GM12873 (cell line): Measurements from ENCODE around the gene IFI27L2.

Experiments used
- CTCF ChIP-seq: IDR thresholded peaks from 2 replicates; pipeline ENCODE4 v1.5.1; 2012; ENCODE audit warnings: low read depth, mild to moderate bottlenecking, moderate library complexity, low read length, control low read depth; ENCODE audit not compliant: insufficient read depth; ENCODE audit errors: missing control alignments

The IFI27L2 gene

GRCh38 chr14:94113908-94114588, 15.4 kb downstream of the IFI27L2 start:
- no peak for TF ChIP-seq CTCF

GRCh38 chr14:94113490-94113889, 15.9 kb downstream of the IFI27L2 start:
- no peak for TF ChIP-seq CTCF

GRCh38 chr14:94113073-94113472, 16.3 kb downstream of the IFI27L2 start:
- TF ChIP-seq CTCF: no peak

GRCh38 chr14:94112513-94113063, 16.8 kb downstream of the IFI27L2 start:
- TF ChIP-seq CTCF: no peak

- no peak for TF ChIP-seq CTCF
These were observed 17.9 kb downstream of the IFI27L2 start for GRCh38 chr14:94111276-94112095.

- no peak for TF ChIP-seq CTCF
These were observed 18.7 kb downstream of the IFI27L2 start, which contains the start of gene IFI27 for GRCh38 chr14:94110552-94111181. Gene IFI27, plus strand, starts transcription at chr14:94110736.

- TF ChIP-seq CTCF: no peak
These were observed 19.5 kb downstream of the IFI27L2 start for GRCh38 chr14:94109915-94110250.
